HepG2 (cell line): ENCODE results near the gene LASP1. TPM values are rescaled to one million over a fixed set of nuclear protein-coding genes. Genes with fewer than 3 reads are reported as not detected.

ENCODE experiments used
- ATAD3A ChIP-seq: sonication (generic); formaldehyde crosslinking; IDR thresholded peaks from 2 replicates; pipeline ENCODE4 v1.4.0; 2020; ENCODE audit warnings: missing genetic modification reagents
- EED ChIP-seq: sonication (generic); formaldehyde crosslinking; IDR thresholded peaks from 2 replicates; pipeline ENCODE4 v1.5.0; 2020; ENCODE audit warnings: mild to moderate bottlenecking, missing genetic modification reagents
- FOXC1 ChIP-seq: sonication (generic); formaldehyde crosslinking; IDR thresholded peaks from 2 replicates; pipeline ENCODE4 v1.8.0; 2022; ENCODE audit warnings: mild to moderate bottlenecking, missing genetic modification reagents, borderline replicate concordance
- GMEB1 ChIP-seq: sonication (generic); formaldehyde crosslinking; IDR thresholded peaks from 2 replicates; pipeline ENCODE4 v1.5.1; 2020; ENCODE audit warnings: missing genetic modification reagents, mild to moderate bottlenecking, borderline replicate concordance
- GTF3A ChIP-seq: sonication (generic); formaldehyde crosslinking; conservative IDR thresholded peaks from 2 replicates; pipeline ENCODE4 v1.4.0; 2020; ENCODE audit warnings: mild to moderate bottlenecking, missing genetic modification reagents
- HDAC6 ChIP-seq: fragments of 200-600 bp; sonication (generic); IDR thresholded peaks from 2 replicates; pipeline ENCODE4 v1.7.0; 2017; ENCODE audit warnings: mild to moderate bottlenecking, antibody characterized with exemption, low read length, low read depth
- HMG20A ChIP-seq: IDR thresholded peaks from 2 replicates; pipeline ENCODE4 v1.6.1; 2016; ENCODE audit warnings: borderline replicate concordance
- ISX ChIP-seq: sonication (generic); formaldehyde crosslinking; conservative IDR thresholded peaks from 2 replicates; pipeline ENCODE4 v1.5.0; 2020; ENCODE audit warnings: missing genetic modification reagents
- MBD4 ChIP-seq: IDR thresholded peaks from 2 replicates; pipeline ENCODE4 v1.6.1; 2012; ENCODE audit warnings: low read length, inconsistent platforms, borderline replicate concordance
- NFKBIZ ChIP-seq: IDR thresholded peaks from 2 replicates; pipeline ENCODE4 v1.6.1; 2018; ENCODE audit warnings: missing genetic modification reagents, missing compliant biosample characterization
- POGK ChIP-seq: sonication (generic); formaldehyde crosslinking; conservative IDR thresholded peaks from 2 replicates; pipeline ENCODE4 v1.8.0; 2022; ENCODE audit warnings: mild to moderate bottlenecking, moderate library complexity, missing genetic modification reagents
- POLR2AphosphoS2 ChIP-seq: IDR thresholded peaks from 2 replicates; pipeline ENCODE4 v1.6.1; 2011; ENCODE audit warnings: low read depth, low read length, improper control_type of control experiment
- SMAD3 ChIP-seq: sonication (generic); formaldehyde crosslinking; IDR thresholded peaks from 2 replicates; pipeline ENCODE4 v1.4.0; 2020; ENCODE audit warnings: missing genetic modification reagents
- SNRNP70 ChIP-seq: fragments of 200-400 bp; formaldehyde crosslinking; IDR thresholded peaks from 2 replicates; pipeline ENCODE4 v1.6.1; 2017; ENCODE audit warnings: mild to moderate bottlenecking, low read depth, low read length, moderate library complexity
- SRSF4 ChIP-seq: fragments of 200-400 bp; formaldehyde crosslinking; IDR thresholded peaks from one replicate; pipeline ENCODE4 v1.6.1; 2018; ENCODE audit warnings: mild to moderate bottlenecking, low read depth, low read length, moderate library complexity; ENCODE audit not compliant: poor library complexity, severe bottlenecking
- TARDBP ChIP-seq: sonication (generic); formaldehyde crosslinking; IDR thresholded peaks from 2 replicates; pipeline ENCODE4 v1.8.0; 2022; ENCODE audit warnings: mild to moderate bottlenecking, missing genetic modification reagents
- TBX2 ChIP-seq: sonication (generic); formaldehyde crosslinking; IDR thresholded peaks from 2 replicates; pipeline ENCODE4 v1.5.0; 2020; ENCODE audit warnings: missing genetic modification reagents, mild to moderate bottlenecking, borderline replicate concordance
- TRIM24 ChIP-seq: sonication (generic); formaldehyde crosslinking; IDR thresholded peaks from 2 replicates; pipeline ENCODE4 v1.8.0; 2022; ENCODE audit warnings: mild to moderate bottlenecking, missing genetic modification reagents
- ZFP91 ChIP-seq: sonication (generic); formaldehyde crosslinking; IDR thresholded peaks from 2 replicates; pipeline ENCODE4 v1.9.0; 2022; ENCODE audit warnings: missing genetic modification reagents, mild to moderate bottlenecking, borderline replicate concordance
- ZNF30 ChIP-seq: sonication (generic); formaldehyde crosslinking; IDR thresholded peaks from 2 replicates; pipeline ENCODE4 v1.5.0; 2020; ENCODE audit warnings: mild to moderate bottlenecking, missing genetic modification reagents
- ZNF496 ChIP-seq: sonication (generic); formaldehyde crosslinking; IDR thresholded peaks from 2 replicates; pipeline ENCODE4 v1.8.1; 2023; ENCODE audit warnings: mild to moderate bottlenecking, moderate library complexity, missing genetic modification reagents; ENCODE audit not compliant: insufficient replicate concordance
- ZNF510 ChIP-seq: sonication (generic); formaldehyde crosslinking; IDR thresholded peaks from 2 replicates; pipeline ENCODE4 v1.4.0; 2020; ENCODE audit warnings: low read depth, mild to moderate bottlenecking, missing genetic modification reagents
- ZNF572 ChIP-seq: sonication (generic); formaldehyde crosslinking; IDR thresholded peaks from 2 replicates; pipeline ENCODE4 v1.5.1; 2020; ENCODE audit warnings: mild to moderate bottlenecking, missing genetic modification reagents
- ZNF576 ChIP-seq: sonication (generic); formaldehyde crosslinking; IDR thresholded peaks from 2 replicates; pipeline ENCODE4 v1.4.0; 2020; ENCODE audit warnings: mild to moderate bottlenecking, missing genetic modification reagents
- ZNF713 ChIP-seq: sonication (generic); formaldehyde crosslinking; IDR thresholded peaks from 2 replicates; pipeline ENCODE4 v1.4.0; 2020; ENCODE audit warnings: mild to moderate bottlenecking, missing genetic modification reagents
- ZSCAN12 ChIP-seq: sonication (generic); formaldehyde crosslinking; IDR thresholded peaks from 2 replicates; pipeline ENCODE4 v1.9.0; 2021; ENCODE audit warnings: mild to moderate bottlenecking, missing genetic modification reagents
- polyA plus RNA-seq, 8 experiments: library from polyadenylated mRNA; depleted of rRNA in 3 of 8; stranded (reverse) in 7 of 8; unstranded in 1 of 8; fragments of >200 nt; fragmentation: Illumina TruSeq in 4 of 8; extraction: Trizol in 4 of 8; gene quantifications; 2 replicates each; pipeline versions ENCODE4 v1.2.1 to v1.2.3, GENCODE V29; 2011 to 2016; ENCODE audit warnings: low read depth in 4 of 8, missing spikeins in 1 of 8, mixed read lengths in 1 of 8; ENCODE audit not compliant: insufficient read depth in 1 of 8
- total RNA-seq, 5 experiments: library from RNA; depleted of rRNA; stranded (reverse); fragments of >200 nt; fragmentation: Illumina TruSeq; extraction: Trizol; gene quantifications; 2 replicates each; pipeline ENCODE4 v1.2.3, GENCODE V29; 2016; ENCODE audit warnings: low read depth in 1 of 5

Gene LASP1
- total and polyA plus RNA-seq, 2 of the 13 experiments (the other 11 are each of a cell fraction or from before 2014, with no cell fraction given) = 70.1 to 97.0 TPM

GRCh38 chr17:38871247-38872015 lies 1.6 kb downstream of the LASP1 start (continued):
- TF ChIP-seq GMEB1 (no peak; the same call in 1 of the 2 replicates), SRSF4 (no peak), SMAD3 (CRISPR knock-in tag) (peak; percentile 74), HDAC6 (no peak), ZNF510 (CRISPR knock-in tag) (no peak; the same call in 1 of the 2 replicates), POLR2AphosphoS2 (no peak), ATAD3A (CRISPR knock-in tag) (no peak), POGK (no peak), ZNF496 (no peak), TRIM24 (CRISPR knock-in tag) (no peak; the same call in 1 of the 2 replicates), TBX2 (CRISPR knock-in tag) (peak; percentile 95), SNRNP70 (no peak), ZNF572 (CRISPR knock-in tag) (peak; percentile 93), MBD4 (no peak), ZSCAN12 (CRISPR knock-in tag) (no peak), ZNF713 (CRISPR knock-in tag) (no peak), ZNF576 (CRISPR knock-in tag) (no peak), ISX (CRISPR knock-in tag) (no peak), EED (no peak), HMG20A (CRISPR knock-in tag) (peak; percentile 88), FOXC1 (CRISPR knock-in tag) (no peak), ZNF30 (CRISPR knock-in tag) (no peak), GTF3A (CRISPR knock-in tag) (no peak), ZFP91 (CRISPR knock-in tag) (peak; percentile 17), NFKBIZ (no peak; the same call in none of the 2 replicates), TARDBP (CRISPR knock-in tag) (peak; percentile 88)
